Adipocyte (in vitro differentiated cells): Measurements from ENCODE around the gene TERC.

ENCODE experiments used
- DNase-seq: peaks from one replicate; pipeline ENCODE4 v3.0.0-alpha.2; 2015; ENCODE audit warnings: low read depth
- H3K27me3 ChIP-seq: replicated peaks from 2 replicates; pipeline ENCODE4 v1.7.0; 2013; ENCODE audit warnings: mild to moderate bottlenecking, low read length, moderate library complexity; ENCODE audit not compliant: control insufficient read depth, insufficient read depth
- H3K36me3 ChIP-seq: 2 replicates; pipeline ENCODE4 v1.7.0; 2013; ENCODE audit warnings: low read length, mild to moderate bottlenecking, moderate library complexity; ENCODE audit not compliant: control insufficient read depth, insufficient read depth, severe bottlenecking
- H3K4me1 ChIP-seq: 2 replicates; pipeline ENCODE4 v1.7.0; 2013; ENCODE audit warnings: mild to moderate bottlenecking, low read length, moderate library complexity; ENCODE audit not compliant: control insufficient read depth, insufficient read depth
- H3K4me3 ChIP-seq: 2 replicates; pipeline ENCODE4 v1.7.0; 2013; ENCODE audit warnings: mild to moderate bottlenecking, low read length, moderate library complexity
- H3K9ac ChIP-seq: 2 replicates; pipeline ENCODE4 v1.7.0; 2013; ENCODE audit warnings: mild to moderate bottlenecking, low read length, moderate library complexity
- H3K9me3 ChIP-seq: 2 replicates; pipeline ENCODE4 v1.7.0; 2013; ENCODE audit warnings: mild to moderate bottlenecking, low read length, moderate library complexity; ENCODE audit not compliant: control insufficient read depth

Gene TERC

DNA sequence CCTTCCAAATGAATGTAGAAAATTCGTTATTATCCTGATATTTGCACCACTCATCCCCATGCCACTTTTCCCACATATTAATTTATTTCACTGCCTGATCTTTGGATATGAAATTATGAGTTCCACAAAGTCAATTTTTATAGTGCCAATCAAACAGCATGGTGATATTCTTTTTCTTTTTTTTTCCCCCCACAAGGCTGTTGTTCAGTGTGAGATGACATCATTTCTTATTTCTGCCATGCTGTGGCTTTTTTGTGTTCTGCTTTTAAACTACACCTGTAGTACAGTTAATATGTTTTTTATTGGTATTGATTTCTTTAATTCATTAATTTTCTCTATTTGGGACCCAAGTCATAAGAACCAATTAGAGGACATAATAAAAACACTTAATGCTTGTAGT is 22.9 kb upstream of the TERC start:
- peaks cover 81% of the 10 kb centered on the region for H3K36me3 ChIP-seq
- H3K4me3 ChIP-seq = no peak overlapping the region
- H3K27me3 ChIP-seq = no peaks in the 10 kb centered on the region
- no peaks in the 10 kb centered on the region for H3K4me1 ChIP-seq
- no peak overlapping the region for H3K9ac ChIP-seq
- no peak for DNase-seq
- no peaks in the 10 kb centered on the region for H3K9me3 ChIP-seq

DNA sequence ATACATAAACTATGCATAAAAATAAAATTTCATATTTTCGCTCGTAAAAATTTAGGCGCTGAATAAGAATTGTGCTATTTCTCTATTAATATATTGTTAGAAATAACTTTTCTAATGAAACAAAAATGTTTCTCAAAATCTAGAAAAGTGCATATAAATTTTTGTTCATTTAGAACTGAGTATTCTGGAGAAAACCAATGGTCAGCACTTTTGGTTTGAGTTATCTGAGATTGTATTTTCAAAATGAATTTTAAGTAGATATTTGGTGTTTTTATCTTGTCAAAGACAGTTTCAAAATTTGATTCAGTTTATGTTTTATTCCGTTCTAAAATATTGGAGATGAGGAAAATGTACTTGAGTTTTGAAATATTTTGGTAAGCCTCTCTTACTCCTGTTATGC is 22.3 kb upstream of the TERC start:
- Histone ChIP-seq H3K9ac (no peak overlapping the region), H3K4me3 (no peak overlapping the region), H3K4me1 (no peaks in the 10 kb centered on the region), H3K36me3 (peaks cover 82% of the 10 kb centered on the region), H3K9me3 (no peaks in the 10 kb centered on the region), H3K27me3 (no peaks in the 10 kb centered on the region)
- DNase-seq = no peak

DNA sequence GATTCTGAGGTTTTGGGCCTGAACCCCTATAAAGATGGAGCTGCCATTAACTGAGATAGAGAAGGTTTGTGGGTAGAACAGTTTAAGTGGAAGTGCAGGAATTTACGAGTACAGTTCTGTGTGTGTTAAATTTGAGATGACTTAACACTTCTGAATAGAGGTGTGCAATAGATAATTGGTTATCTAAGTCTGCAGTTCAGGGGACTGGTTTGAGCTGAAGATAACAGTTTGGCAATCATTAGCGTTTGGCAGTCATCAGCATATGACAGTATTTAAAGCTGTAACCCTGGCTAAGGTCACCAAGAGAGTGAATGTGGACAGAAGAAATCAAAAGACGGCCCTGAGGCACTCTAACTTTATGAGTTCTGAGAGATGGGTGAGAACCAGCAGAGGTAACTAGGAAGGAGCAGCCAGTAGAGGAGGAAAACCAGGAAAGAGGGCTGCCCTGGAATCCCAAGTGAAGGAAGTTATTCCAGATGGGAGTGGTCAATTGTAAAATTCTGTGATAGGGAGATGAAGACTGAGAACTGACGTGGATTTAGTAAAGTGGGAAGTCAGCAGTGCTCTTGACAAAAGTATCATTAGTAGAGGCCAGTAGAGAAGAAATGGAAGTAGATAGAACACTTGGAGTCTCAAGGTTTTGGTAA is 16.5 kb upstream of the TERC start:
- H3K4me1 ChIP-seq = peaks cover 2% of the 10 kb centered on the region
- H3K4me3 ChIP-seq = no peak overlapping the region
- H3K9me3 ChIP-seq = no peaks in the 10 kb centered on the region
- no peak overlapping the region for H3K9ac ChIP-seq
- H3K27me3 ChIP-seq = no peaks in the 10 kb centered on the region
- peaks cover 97% of the 10 kb centered on the region for H3K36me3 ChIP-seq
- DNase-seq = no peak

DNA sequence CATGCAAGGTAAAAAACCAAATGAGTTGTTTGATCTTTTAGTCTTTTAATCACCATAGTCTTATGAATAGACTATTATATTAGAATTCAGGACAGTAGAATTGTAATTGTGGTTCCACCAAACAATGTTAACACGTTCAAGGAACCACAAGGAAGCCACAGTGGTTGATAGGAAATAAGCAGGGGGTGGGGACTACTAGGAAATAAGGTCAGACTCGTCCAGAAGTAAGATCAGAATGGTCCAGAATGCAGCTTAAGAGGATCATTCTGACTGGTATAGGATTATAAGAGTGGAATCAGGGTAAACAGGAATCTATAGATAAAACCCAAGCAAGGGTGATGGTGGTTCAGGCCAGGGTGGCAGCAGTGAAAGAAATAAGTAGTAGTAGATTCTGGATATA is 15.9 kb upstream of the TERC start:
- DNase-seq = no peak
- Histone ChIP-seq H3K27me3 (no peaks in the 10 kb centered on the region), H3K36me3 (peaks cover 97% of the 10 kb centered on the region), H3K9ac (no peak overlapping the region), H3K4me3 (no peak overlapping the region), H3K9me3 (no peaks in the 10 kb centered on the region), H3K4me1 (peaks cover 6% of the 10 kb centered on the region)

DNA sequence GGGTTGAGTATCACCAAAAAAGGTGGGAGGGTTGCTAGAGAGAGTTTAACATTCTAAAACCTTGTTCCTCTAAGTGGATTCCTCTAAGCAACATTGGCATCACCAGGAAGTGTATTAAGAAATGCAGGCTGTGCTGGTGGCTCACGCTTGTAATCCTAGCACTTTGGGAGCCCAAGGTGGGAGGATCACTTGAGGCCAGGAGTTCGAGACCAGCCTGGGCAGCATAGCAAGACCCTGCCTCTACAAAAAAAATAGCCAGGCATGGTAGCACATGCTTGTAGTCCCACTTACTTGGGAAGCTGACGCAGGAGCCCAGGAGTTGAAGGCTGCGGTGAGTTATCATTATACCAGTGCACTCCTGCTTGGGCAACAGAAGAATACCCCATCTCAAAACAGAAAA is 13.0 kb upstream of the TERC start:
- Histone ChIP-seq H3K9ac (no peak overlapping the region), H3K36me3 (peaks cover 83% of the 10 kb centered on the region)

DNA sequence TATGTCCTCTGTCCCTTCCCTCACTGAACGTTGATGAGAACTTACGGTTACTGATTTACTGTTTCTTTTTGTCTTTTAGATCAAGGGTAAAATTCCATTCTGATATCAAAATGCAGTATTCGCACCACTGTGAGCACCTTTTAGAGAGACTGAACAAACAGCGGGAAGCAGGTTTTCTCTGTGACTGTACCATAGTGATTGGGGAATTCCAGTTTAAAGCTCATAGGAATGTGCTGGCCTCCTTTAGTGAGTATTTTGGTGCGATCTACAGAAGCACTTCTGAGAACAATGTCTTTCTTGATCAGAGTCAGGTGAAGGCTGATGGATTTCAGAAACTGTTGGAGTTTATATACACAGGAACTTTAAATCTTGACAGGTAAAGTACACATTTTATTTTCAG is 9.3 kb upstream of the TERC start:
- H3K9ac ChIP-seq = peak overlapping the region; percentile 96
- H3K9me3 ChIP-seq = no peaks in the 10 kb centered on the region
- no peak for DNase-seq
- H3K27me3 ChIP-seq = no peaks in the 10 kb centered on the region
- H3K4me1 ChIP-seq = peaks cover 19% of the 10 kb centered on the region
- H3K4me3 ChIP-seq = peak overlapping the region; percentile 90
- H3K36me3 ChIP-seq = peaks cover 47% of the 10 kb centered on the region

More for the DNA sequence above, 13.0 kb upstream of the TERC start:
- H3K4me1 ChIP-seq = peaks cover 21% of the 10 kb centered on the region
- H3K9me3 ChIP-seq = no peaks in the 10 kb centered on the region
- H3K27me3 ChIP-seq = no peaks in the 10 kb centered on the region
- no peak overlapping the region for H3K4me3 ChIP-seq
- DNase-seq = no peak

DNA sequence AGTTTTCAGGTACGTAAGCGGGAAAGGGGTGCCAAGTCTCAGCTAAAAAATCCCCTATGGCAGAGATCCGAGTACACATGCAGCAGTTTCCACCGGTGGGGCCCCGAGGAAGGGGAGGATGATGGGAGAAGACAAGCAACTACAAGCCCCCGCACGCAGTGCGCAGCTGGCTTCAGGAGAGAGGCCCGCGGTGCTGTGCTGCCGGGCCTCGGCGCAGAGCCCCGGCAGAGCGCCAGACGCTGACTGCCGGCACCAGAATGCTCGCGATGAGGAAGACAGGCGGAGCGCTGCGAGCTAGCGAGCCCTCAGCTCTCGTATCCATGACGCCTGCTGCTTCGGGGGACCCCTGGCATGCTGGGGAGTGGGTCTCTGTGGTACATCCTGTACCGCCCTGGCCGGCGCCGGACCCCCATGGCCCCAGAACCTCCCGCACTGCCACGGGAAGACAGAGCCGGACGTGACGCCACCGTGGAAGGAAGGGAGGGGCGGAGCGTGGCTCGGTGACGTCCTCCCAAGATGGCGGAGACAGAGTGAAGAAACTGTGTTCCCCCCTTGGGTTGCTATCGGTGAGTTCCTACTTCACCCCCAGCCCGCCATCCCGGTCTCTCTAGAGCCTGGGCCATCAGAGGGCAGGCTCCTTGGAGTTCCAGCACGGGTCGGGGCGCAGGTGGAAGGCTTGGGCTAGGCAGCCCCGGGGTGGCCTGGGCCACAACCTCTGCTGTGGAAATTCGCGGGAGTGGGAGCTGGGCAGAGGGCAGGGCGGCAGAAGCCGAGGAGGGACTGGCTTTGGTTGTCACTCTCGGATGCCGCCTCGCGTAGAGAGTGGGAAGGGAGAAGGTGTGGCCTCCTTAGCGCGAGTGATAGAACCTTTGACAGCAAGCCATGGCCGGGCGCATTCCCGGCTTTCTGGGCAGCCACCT is 8.3 kb upstream of the TERC start, which contains the start of gene MYNN:
Gene MYNN (plus strand): TSS at position 500 of the 920 bp plus-strand sequence. CDS start 900 bp downstream, outside the sequence.
- Histone ChIP-seq H3K9me3 (no peaks in the 10 kb centered on the region), H3K4me1 (peaks cover 19% of the 10 kb centered on the region), H3K36me3 (peaks cover 36% of the 10 kb centered on the region), H3K9ac (peak within 1 kb of the TSS; percentile 96), H3K27me3 (no peaks in the 10 kb centered on the region), H3K4me3 (peak within 1 kb of the TSS; percentile 90)
- DNase-seq = peak; percentile 96

DNA sequence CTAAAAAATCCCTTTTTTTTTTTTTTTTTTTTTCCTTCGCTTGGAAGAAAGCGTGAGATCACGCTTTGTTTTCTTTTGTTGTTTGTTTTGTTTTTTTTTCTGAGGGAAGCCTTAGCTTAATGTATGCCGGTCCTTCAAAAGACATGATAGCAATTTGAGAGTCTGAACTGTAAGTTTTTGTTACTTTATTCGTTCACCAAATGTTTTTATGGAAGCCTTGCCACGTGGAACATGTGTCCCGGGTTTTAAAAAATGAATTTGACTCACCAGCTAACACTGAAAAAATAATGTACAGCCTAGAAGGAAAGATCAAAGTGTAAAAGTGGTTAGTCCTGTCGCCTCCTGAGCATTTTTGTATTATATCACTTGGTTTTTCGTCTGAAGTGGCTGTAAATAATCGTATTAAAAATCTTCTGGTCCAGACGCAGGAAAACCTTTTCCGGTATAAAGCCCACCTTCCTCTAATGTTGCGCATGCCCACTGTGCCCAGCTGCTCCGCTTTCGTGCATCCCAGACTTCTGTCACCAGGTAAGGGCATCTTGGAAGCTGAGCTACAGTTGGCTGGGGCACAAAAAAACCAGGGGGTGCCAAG is 7.5 kb upstream of the TERC start:
- Histone ChIP-seq H3K36me3 (peaks cover 29% of the 10 kb centered on the region), H3K4me1 (peaks cover 19% of the 10 kb centered on the region), H3K27me3 (no peaks in the 10 kb centered on the region), H3K9ac (peak overlapping the region; percentile 96), H3K4me3 (peak overlapping the region; percentile 90), H3K9me3 (no peaks in the 10 kb centered on the region)
- DNase-seq = peak; percentile 84

DNA sequence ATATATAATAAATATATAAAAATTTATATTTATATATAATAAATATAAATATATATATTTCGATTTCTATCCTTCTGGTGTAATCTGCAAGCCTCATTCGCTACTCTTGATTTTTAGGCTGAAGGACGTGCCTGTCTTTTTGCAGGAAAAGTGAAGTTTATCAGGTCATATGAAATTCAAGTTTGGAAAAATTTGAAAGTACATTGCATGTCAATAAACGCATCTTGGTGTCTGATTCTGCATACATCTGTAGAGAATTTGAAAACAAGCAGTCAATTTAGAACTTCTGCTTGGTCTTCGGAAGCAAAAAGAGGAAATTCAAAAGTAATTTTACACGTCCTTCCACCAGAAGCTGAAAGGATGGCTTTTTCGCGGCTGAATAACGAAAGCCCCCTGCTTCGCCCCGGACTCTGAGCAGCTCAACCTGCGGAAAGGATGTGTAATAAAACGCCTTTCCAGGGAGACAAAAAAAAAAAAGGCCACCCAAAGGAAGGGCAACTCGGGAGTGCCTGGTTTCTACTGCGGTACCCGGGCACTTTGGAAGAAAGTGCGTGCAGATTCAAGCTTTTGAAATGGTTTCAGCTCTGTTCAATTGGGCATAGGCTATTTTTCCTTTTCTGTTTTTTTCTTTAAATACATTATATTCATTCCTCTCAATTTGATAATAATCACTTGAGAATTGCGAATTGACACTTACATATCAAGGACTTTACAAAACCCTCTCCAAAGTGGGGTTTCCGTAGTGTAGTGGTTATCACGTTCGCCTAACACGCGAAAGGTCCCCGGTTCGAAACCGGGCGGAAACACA is 6.8 kb upstream of the TERC start:
- Histone ChIP-seq H3K4me3 (peak overlapping the region; percentile 90), H3K27me3 (no peaks in the 10 kb centered on the region), H3K9me3 (no peaks in the 10 kb centered on the region), H3K36me3 (peaks cover 22% of the 10 kb centered on the region), H3K9ac (peak overlapping the region; percentile 96), H3K4me1 (peaks cover 19% of the 10 kb centered on the region)
- peak; percentile 88 for DNase-seq

DNA sequence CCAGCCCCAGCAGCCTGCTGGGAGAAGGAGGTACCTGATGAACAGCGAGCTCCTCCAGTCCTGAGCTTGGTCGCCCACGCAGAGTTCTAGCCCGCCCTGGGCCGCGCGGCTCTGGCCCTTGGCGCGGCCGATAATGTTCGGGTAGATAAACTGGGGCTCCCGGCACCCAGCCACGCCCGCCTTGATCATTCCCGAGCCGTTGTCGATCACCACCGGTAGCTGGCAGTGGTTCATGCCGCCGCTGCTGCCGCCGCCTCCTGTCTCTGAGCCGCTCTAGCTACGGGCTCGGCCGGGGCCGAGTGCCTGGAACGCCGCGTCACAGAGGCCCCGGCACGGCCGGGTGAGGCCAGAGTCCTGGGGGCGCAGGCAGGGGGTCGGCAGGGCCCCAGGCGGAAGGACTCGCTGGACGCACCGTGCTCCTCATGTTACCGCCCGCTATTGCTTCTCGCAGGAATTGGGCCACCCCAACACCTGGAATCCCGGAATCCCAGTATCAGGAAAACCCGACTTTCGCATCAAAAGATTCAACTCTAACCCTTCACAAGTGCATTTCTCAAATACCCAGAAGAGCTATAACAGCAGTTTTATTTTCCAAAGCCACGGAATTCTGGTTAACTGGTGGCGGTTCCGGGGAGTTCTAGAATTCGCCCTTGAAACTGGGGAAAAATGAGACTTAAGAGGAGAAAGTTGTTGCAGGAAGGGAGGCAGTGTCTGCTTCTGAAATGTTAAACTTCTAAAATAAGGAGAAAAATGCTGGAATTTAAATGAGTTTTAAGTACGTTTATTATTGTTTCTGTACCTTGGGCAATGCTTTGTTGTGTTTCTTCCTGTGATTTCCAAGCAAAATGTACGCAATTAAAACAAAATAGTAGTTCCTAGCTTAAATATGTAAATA is 4.7 kb upstream of the TERC start, which contains the start of gene ACTRT3:
Gene ACTRT3 (minus strand): TSS at position 275 of the 895 bp plus-strand sequence. CDS start 41 bp downstream, at position 234.
- peak within 1 kb of the TSS; percentile 90 for H3K4me3 ChIP-seq

More for the DNA sequence above, 4.7 kb upstream of the TERC start, which contains the start of gene ACTRT3:
- H3K36me3 ChIP-seq = peaks cover 3% of the 10 kb centered on the region
- no peaks in the 10 kb centered on the region for H3K27me3 ChIP-seq
- H3K9ac ChIP-seq = peak within 1 kb of the TSS; percentile 95
- DNase-seq = peak; percentile 79
- H3K4me1 ChIP-seq = peaks cover 14% of the 10 kb centered on the region
- no peaks in the 10 kb centered on the region for H3K9me3 ChIP-seq
